A673 (cell line): ENCODE results near the gene TTC28.

Source experiments
- EZH2 ChIP-seq: fragments of 200-600 bp; sonication (generic); IDR thresholded peaks from 2 replicates; pipeline ENCODE4 v1.6.1; 2017; ENCODE audit warnings: borderline replicate concordance, low read depth, mild to moderate bottlenecking, mixed read lengths, antibody characterized with exemption, low read length; ENCODE audit not compliant: poor library complexity, severe bottlenecking
- TF ChIP-seq, protein P1 (sequence below): fragments of 300-800, 200-600 bp; sonication (generic); conservative IDR thresholded peaks from 2 replicates; pipeline ENCODE4 v1.5.1; 2017; ENCODE audit warnings: low read depth, mild to moderate bottlenecking, antibody characterized with exemption, low read length, moderate library complexity, mixed read lengths

DNA sequence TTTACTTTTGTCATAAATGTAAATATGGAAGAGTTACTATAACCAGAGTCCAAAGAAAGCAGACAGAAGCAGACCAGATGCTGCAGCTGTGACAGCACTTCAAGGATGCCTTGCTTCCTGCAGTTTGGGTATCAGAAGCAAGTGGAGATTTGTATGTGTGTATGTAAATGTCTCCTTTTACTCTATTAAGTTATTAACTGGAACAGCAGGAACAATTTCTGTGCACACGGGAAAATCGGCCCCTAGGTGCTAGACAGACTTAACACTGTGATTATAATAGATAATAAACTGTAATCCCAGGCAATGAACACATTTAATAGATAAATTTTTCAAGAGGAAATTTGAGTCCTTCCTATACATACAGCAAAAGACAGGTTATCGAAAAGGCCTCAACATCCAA lies 582.0 kb downstream of the TTC28 start:
- TF ChIP-seq, protein P1, sequence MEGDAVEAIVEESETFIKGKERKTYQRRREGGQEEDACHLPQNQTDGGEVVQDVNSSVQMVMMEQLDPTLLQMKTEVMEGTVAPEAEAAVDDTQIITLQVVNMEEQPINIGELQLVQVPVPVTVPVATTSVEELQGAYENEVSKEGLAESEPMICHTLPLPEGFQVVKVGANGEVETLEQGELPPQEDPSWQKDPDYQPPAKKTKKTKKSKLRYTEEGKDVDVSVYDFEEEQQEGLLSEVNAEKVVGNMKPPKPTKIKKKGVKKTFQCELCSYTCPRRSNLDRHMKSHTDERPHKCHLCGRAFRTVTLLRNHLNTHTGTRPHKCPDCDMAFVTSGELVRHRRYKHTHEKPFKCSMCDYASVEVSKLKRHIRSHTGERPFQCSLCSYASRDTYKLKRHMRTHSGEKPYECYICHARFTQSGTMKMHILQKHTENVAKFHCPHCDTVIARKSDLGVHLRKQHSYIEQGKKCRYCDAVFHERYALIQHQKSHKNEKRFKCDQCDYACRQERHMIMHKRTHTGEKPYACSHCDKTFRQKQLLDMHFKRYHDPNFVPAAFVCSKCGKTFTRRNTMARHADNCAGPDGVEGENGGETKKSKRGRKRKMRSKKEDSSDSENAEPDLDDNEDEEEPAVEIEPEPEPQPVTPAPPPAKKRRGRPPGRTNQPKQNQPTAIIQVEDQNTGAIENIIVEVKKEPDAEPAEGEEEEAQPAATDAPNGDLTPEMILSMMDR: no peak
- TF ChIP-seq EZH2: no peak
